ENCODE measurements around the gene IRF3.

Gene IRF3

DNA sequence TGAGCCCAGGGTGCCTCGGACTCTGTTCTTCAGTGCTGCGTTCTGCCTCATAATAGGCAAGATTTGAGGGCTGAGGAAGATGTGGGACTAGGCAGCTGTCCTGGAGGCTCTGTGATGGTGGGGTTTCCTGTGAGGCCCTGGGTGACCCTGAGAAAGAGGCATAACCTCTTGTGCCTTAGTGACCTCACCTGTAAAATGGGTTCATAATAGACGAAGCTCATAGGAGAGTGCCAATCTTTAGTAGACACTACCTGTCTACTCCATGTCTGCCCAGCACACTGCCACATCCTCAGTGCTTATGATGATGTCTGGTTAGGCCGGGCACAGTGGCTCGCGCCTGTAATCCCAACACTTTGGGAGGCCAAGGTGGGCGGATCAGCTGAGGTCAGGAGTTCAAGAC is 49.1 kb downstream of the IRF3 start:
- DNase-seq (ENCODE audit: low read depth): no peak
- no peak overlapping the region for H3K4me3 ChIP-seq (ENCODE audit: low read length)
- TF ChIP-seq, protein P1, sequence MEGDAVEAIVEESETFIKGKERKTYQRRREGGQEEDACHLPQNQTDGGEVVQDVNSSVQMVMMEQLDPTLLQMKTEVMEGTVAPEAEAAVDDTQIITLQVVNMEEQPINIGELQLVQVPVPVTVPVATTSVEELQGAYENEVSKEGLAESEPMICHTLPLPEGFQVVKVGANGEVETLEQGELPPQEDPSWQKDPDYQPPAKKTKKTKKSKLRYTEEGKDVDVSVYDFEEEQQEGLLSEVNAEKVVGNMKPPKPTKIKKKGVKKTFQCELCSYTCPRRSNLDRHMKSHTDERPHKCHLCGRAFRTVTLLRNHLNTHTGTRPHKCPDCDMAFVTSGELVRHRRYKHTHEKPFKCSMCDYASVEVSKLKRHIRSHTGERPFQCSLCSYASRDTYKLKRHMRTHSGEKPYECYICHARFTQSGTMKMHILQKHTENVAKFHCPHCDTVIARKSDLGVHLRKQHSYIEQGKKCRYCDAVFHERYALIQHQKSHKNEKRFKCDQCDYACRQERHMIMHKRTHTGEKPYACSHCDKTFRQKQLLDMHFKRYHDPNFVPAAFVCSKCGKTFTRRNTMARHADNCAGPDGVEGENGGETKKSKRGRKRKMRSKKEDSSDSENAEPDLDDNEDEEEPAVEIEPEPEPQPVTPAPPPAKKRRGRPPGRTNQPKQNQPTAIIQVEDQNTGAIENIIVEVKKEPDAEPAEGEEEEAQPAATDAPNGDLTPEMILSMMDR (IDR thresholded peaks at IDR 0.05; ENCODE audit: insufficient read depth, low read depth, low read length, missing control alignments): no peak

GRCh38 chr19:49615861-49616260 is 49.8 kb downstream of the IRF3 start:
- H3K4me3 ChIP-seq (ENCODE audit: low read length): no peak overlapping the region

DNA sequence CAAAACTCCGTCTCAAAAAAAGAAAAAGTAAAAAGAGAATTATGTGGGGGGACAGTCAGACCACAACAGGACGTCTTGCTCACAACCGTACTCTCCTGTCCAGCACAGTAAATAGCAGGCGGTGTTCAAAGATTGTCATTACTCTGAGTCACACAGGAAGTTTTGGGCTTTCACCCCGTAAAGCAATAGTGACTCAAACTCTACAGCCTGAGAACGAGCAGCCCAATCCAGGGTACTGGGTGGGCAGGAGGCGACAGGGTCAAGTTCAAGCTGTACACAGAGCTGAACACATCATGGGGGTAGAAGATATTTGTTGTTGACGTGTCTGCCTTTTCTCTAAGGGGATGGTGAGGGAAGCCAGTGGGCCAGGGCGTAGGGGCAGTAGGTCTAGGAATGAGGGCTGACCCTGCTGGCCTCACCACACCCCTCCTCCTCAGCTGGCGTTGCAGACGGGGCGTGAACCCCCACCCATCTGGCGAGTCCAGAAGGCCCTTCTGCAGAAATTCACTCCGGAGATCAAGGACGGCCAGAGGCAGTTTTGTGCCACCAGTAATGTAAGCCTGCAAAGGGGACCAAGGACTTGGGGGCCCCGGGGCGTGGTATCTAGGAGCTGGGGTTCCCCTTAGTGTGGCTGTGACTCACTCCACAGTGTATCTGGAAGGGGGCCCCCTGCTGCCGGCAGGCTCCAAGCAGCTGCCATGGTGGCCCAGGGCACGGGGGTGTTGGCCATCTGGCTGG is 51.4 kb downstream of the IRF3 start:
- TF ChIP-seq, protein P1 (IDR thresholded peaks at IDR 0.05; ENCODE audit: insufficient read depth, low read depth, low read length, missing control alignments): no peak
- peak; percentile 74 for DNase-seq (ENCODE audit: low read depth)
- no peak overlapping the region for H3K4me3 ChIP-seq (ENCODE audit: low read length)

More at GRCh38 chr19:49615861-49616260, 49.8 kb downstream of the IRF3 start:
- no peak for DNase-seq (ENCODE audit: low read depth)
- TF ChIP-seq, protein P1 (IDR thresholded peaks at IDR 0.05; ENCODE audit: insufficient read depth, low read depth, low read length, missing control alignments): no peak

GRCh38 chr19:49613374-49613773 is 52.3 kb downstream of the IRF3 start:
- TF ChIP-seq, protein P1 (IDR thresholded peaks at IDR 0.05; ENCODE audit: insufficient read depth, low read depth, low read length, missing control alignments): no peak
- DNase-seq (ENCODE audit: low read depth): peak; percentile 28
- no peak overlapping the region for H3K4me3 ChIP-seq (ENCODE audit: low read length)

All from epithelial cell of esophagus (primary cell).